Stimulated activated CD4-positive, alpha-beta T cell treated with anti-CD3 and anti-CD28 coated beads, Interleukin-2, amount 100 ng/mL, for 24 hours (primary cell): Measurements from ENCODE around the gene CHRM3.
"Not testable (repeated sequence)": the region's sequence is repeated elsewhere in the genome, so short reads cannot be mapped to it uniquely, and the experiment has no call there.

Source experiments
- DNase-seq, 2 donors: peaks; one replicate each; pipeline ENCODE4 v3.0.0-alpha.2; 2020

CHRM3 gene

GRCh38 chr1:239386453-239387303 is at the start of gene CHRM3:
CHRM3 (plus strand) TSS chr1:239386568; CDS start chr1:239907452, 520,884 bp downstream.
- peak in 1 of 2 donors; percentile 52 for DNase-seq

GRCh38 chr1:239337799-239338430 is 48.5 kb upstream of the CHRM3 start:
- DNase-seq = no peak

GRCh38 chr1:239347776-239348175 is 38.6 kb upstream of the CHRM3 start:
- no peak for DNase-seq

GRCh38 chr1:239348635-239349353 is 37.6 kb upstream of the CHRM3 start:
- DNase-seq = no peak

GRCh38 chr1:239349699-239350098 is 36.7 kb upstream of the CHRM3 start:
- no peak for DNase-seq

GRCh38 chr1:239353536-239353935 is 32.8 kb upstream of the CHRM3 start:
- DNase-seq = no peak

GRCh38 chr1:239354231-239354630 is 32.1 kb upstream of the CHRM3 start:
- no peak for DNase-seq

- no peak for DNase-seq
These were observed 28.5 kb upstream of the CHRM3 start for GRCh38 chr1:239357867-239358266.

GRCh38 chr1:239361403-239361802 is 25.0 kb upstream of the CHRM3 start:
- no peak for DNase-seq

GRCh38 chr1:239363930-239364329 is 22.4 kb upstream of the CHRM3 start:
- no peak for DNase-seq

- no peak for DNase-seq
These were observed 19.1 kb upstream of the CHRM3 start for GRCh38 chr1:239367196-239367810.

- DNase-seq = no peak
These were observed 17.8 kb upstream of the CHRM3 start for GRCh38 chr1:239368436-239369109.

GRCh38 chr1:239370869-239371268 is 15.5 kb upstream of the CHRM3 start:
- not testable (repeated sequence) for DNase-seq

- no peak for DNase-seq
These were observed 3.7 kb upstream of the CHRM3 start for GRCh38 chr1:239382666-239383065.

- no peak for DNase-seq
These were observed 2.7 kb upstream of the CHRM3 start for GRCh38 chr1:239383714-239384113.

- peak in 1 of 2 donors; percentile 6 for DNase-seq
These were observed 1.2 kb downstream of the CHRM3 start for GRCh38 chr1:239387304-239388158.

GRCh38 chr1:239388159-239388485 is 1.8 kb downstream of the CHRM3 start:
- DNase-seq = no peak

- DNase-seq = no peak
These were observed 2.2 kb downstream of the CHRM3 start for GRCh38 chr1:239388578-239388977.

GRCh38 chr1:239389703-239390102 is 3.3 kb downstream of the CHRM3 start:
- no peak for DNase-seq

GRCh38 chr1:239392271-239392670 is 5.9 kb downstream of the CHRM3 start:
- DNase-seq = no peak

GRCh38 chr1:239394107-239394506 is 7.7 kb downstream of the CHRM3 start:
- no peak for DNase-seq

GRCh38 chr1:239413916-239414315 is 27.5 kb downstream of the CHRM3 start:
- DNase-seq = no peak
